ENCODE results near the gene HEY2.
"Not testable (repeated sequence)": the region's sequence is repeated elsewhere in the genome, so short reads cannot be mapped to it uniquely, and the experiment has no call there.

Gene HEY2

GRCh38 chr6:125753937-125754259 is 4.5 kb downstream of the HEY2 start:
- no peaks in the 10 kb centered on the region for H3K9me3 ChIP-seq (ENCODE audit: low read length)
- H3K27ac ChIP-seq (ENCODE audit: low read depth, low read length), result no peak overlapping the region
- no peak overlapping the region for H3K4me3 ChIP-seq (ENCODE audit: low read depth in 1 of 2, low read length in 2 of 2)
- peaks cover 9% of the 10 kb centered on the region for H3K4me1 ChIP-seq (ENCODE audit: insufficient read depth, low read length)
- no peak overlapping the region for H3K9ac ChIP-seq (ENCODE audit: low read length)
- H3K27me3 ChIP-seq (ENCODE audit: control insufficient read depth in 1 of 2, insufficient read depth in 2 of 2, low read length in 2 of 2), result peaks cover 18 to 19% of the 10 kb centered on the region in 2 donors
- no peaks in the 10 kb centered on the region for H3K36me3 ChIP-seq (ENCODE audit: insufficient read depth, low read length)

GRCh38 chr6:125754566-125754965 is 5.1 kb downstream of the HEY2 start:
- peaks cover 9% of the 10 kb centered on the region for H3K4me1 ChIP-seq (ENCODE audit: insufficient read depth, low read length)
- no peak overlapping the region for H3K4me3 ChIP-seq (ENCODE audit: low read depth in 1 of 2, low read length in 2 of 2)

GRCh38 chr6:125759184-125759902 is 9.9 kb downstream of the HEY2 start:
- H3K4me3 ChIP-seq (ENCODE audit: low read depth in 1 of 2, low read length in 2 of 2), result no peak overlapping the region
- no peaks in the 10 kb centered on the region for H3K9me3 ChIP-seq (ENCODE audit: low read length)
- no peaks in the 10 kb centered on the region for H3K27me3 ChIP-seq (ENCODE audit: control insufficient read depth in 1 of 2, insufficient read depth in 2 of 2, low read length in 2 of 2)
- no peak overlapping the region for H3K27ac ChIP-seq (ENCODE audit: low read depth, low read length)
- H3K36me3 ChIP-seq (ENCODE audit: insufficient read depth, low read length), result no peaks in the 10 kb centered on the region
- H3K9ac ChIP-seq (ENCODE audit: low read length), result no peak overlapping the region
- H3K4me1 ChIP-seq (ENCODE audit: insufficient read depth, low read length), result no peaks in the 10 kb centered on the region

More at GRCh38 chr6:125754566-125754965, 5.1 kb downstream of the HEY2 start:
- H3K36me3 ChIP-seq (ENCODE audit: insufficient read depth, low read length), result no peaks in the 10 kb centered on the region
- no peaks in the 10 kb centered on the region for H3K9me3 ChIP-seq (ENCODE audit: low read length)
- H3K27ac ChIP-seq (ENCODE audit: low read depth, low read length), result no peak overlapping the region
- H3K27me3 ChIP-seq (ENCODE audit: control insufficient read depth in 1 of 2, insufficient read depth in 2 of 2, low read length in 2 of 2), result peaks cover 18 to 19% of the 10 kb centered on the region in 2 donors
- no peak overlapping the region for H3K9ac ChIP-seq (ENCODE audit: low read length)

GRCh38 chr6:125759959-125760457 is 10.6 kb downstream of the HEY2 start:
- no peak overlapping the region for H3K9ac ChIP-seq (ENCODE audit: low read length)
- H3K27me3 ChIP-seq (ENCODE audit: control insufficient read depth in 1 of 2, insufficient read depth in 2 of 2, low read length in 2 of 2), result no peaks in the 10 kb centered on the region
- no peak overlapping the region for H3K27ac ChIP-seq (ENCODE audit: low read depth, low read length)
- no peaks in the 10 kb centered on the region for H3K36me3 ChIP-seq (ENCODE audit: insufficient read depth, low read length)
- no peaks in the 10 kb centered on the region for H3K9me3 ChIP-seq (ENCODE audit: low read length)
- no peaks in the 10 kb centered on the region for H3K4me1 ChIP-seq (ENCODE audit: insufficient read depth, low read length)
- H3K4me3 ChIP-seq (ENCODE audit: low read depth in 1 of 2, low read length in 2 of 2), result no peak overlapping the region

GRCh38 chr6:125764121-125764671 is 14.8 kb downstream of the HEY2 start:
- Histone ChIP-seq H3K9ac (ENCODE audit: low read length) (no peak overlapping the region), H3K4me1 (ENCODE audit: insufficient read depth, low read length) (no peaks in the 10 kb centered on the region), H3K27me3 (ENCODE audit: control insufficient read depth in 1 of 2, insufficient read depth in 2 of 2, low read length in 2 of 2) (no peaks in the 10 kb centered on the region), H3K27ac (ENCODE audit: low read depth, low read length) (no peak overlapping the region), H3K4me3 (ENCODE audit: low read depth in 1 of 2, low read length in 2 of 2) (no peak overlapping the region), H3K36me3 (ENCODE audit: insufficient read depth, low read length) (no peaks in the 10 kb centered on the region), H3K9me3 (ENCODE audit: low read length) (no peaks in the 10 kb centered on the region)

GRCh38 chr6:125765944-125766343 is 16.5 kb downstream of the HEY2 start:
- no peaks in the 10 kb centered on the region for H3K27me3 ChIP-seq (ENCODE audit: control insufficient read depth in 1 of 2, insufficient read depth in 2 of 2, low read length in 2 of 2)
- no peaks in the 10 kb centered on the region for H3K36me3 ChIP-seq (ENCODE audit: insufficient read depth, low read length)
- H3K9ac ChIP-seq (ENCODE audit: low read length), result no peak overlapping the region
- H3K9me3 ChIP-seq (ENCODE audit: low read length), result no peaks in the 10 kb centered on the region
- no peak overlapping the region for H3K27ac ChIP-seq (ENCODE audit: low read depth, low read length)
- H3K4me1 ChIP-seq (ENCODE audit: insufficient read depth, low read length), result no peaks in the 10 kb centered on the region
- H3K4me3 ChIP-seq (ENCODE audit: low read depth in 1 of 2, low read length in 2 of 2), result no peak overlapping the region

GRCh38 chr6:125766641-125767040 is 17.2 kb downstream of the HEY2 start:
- Histone ChIP-seq H3K27ac (ENCODE audit: low read depth, low read length) (no peak overlapping the region), H3K27me3 (ENCODE audit: control insufficient read depth in 1 of 2, insufficient read depth in 2 of 2, low read length in 2 of 2) (no peaks in the 10 kb centered on the region), H3K4me1 (ENCODE audit: insufficient read depth, low read length) (no peaks in the 10 kb centered on the region), H3K9ac (ENCODE audit: low read length) (no peak overlapping the region), H3K36me3 (ENCODE audit: insufficient read depth, low read length) (no peaks in the 10 kb centered on the region), H3K4me3 (ENCODE audit: low read depth in 1 of 2, low read length in 2 of 2) (no peak overlapping the region), H3K9me3 (ENCODE audit: low read length) (no peaks in the 10 kb centered on the region)

- no peak overlapping the region for H3K9ac ChIP-seq (ENCODE audit: low read length)
- no peaks in the 10 kb centered on the region for H3K4me1 ChIP-seq (ENCODE audit: insufficient read depth, low read length)
- H3K4me3 ChIP-seq (ENCODE audit: low read depth in 1 of 2, low read length in 2 of 2), result no peak overlapping the region
- no peaks in the 10 kb centered on the region for H3K9me3 ChIP-seq (ENCODE audit: low read length)
- no peaks in the 10 kb centered on the region for H3K36me3 ChIP-seq (ENCODE audit: insufficient read depth, low read length)
- H3K27ac ChIP-seq (ENCODE audit: low read depth, low read length), result no peak overlapping the region
- no peaks in the 10 kb centered on the region for H3K27me3 ChIP-seq (ENCODE audit: control insufficient read depth in 1 of 2, insufficient read depth in 2 of 2, low read length in 2 of 2)
Measured at GRCh38 chr6:125769147-125769783, 19.8 kb downstream of the HEY2 start.

- no peak overlapping the region for H3K27ac ChIP-seq (ENCODE audit: low read depth, low read length)
- H3K9ac ChIP-seq (ENCODE audit: low read length), result no peak overlapping the region
Measured at GRCh38 chr6:125773387-125774341, 24.2 kb downstream of the HEY2 start.

GRCh38 chr6:125776107-125776826 is 26.8 kb downstream of the HEY2 start:
- H3K9me3 ChIP-seq (ENCODE audit: low read length); H3K36me3 ChIP-seq (ENCODE audit: insufficient read depth, low read length); H3K27me3 ChIP-seq (ENCODE audit: control insufficient read depth in 1 of 2, insufficient read depth in 2 of 2, low read length in 2 of 2); H3K9ac ChIP-seq (ENCODE audit: low read length); H3K4me1 ChIP-seq (ENCODE audit: insufficient read depth, low read length); H3K27ac ChIP-seq (ENCODE audit: low read depth, low read length); H3K4me3 ChIP-seq (ENCODE audit: low read depth in 1 of 2, low read length in 2 of 2): not testable (repeated sequence)

More at GRCh38 chr6:125773387-125774341, 24.2 kb downstream of the HEY2 start:
- Histone ChIP-seq H3K4me3 (ENCODE audit: low read depth in 1 of 2, low read length in 2 of 2) (no peak overlapping the region), H3K36me3 (ENCODE audit: insufficient read depth, low read length) (no peaks in the 10 kb centered on the region), H3K4me1 (ENCODE audit: insufficient read depth, low read length) (no peaks in the 10 kb centered on the region), H3K27me3 (ENCODE audit: control insufficient read depth in 1 of 2, insufficient read depth in 2 of 2, low read length in 2 of 2) (no peaks in the 10 kb centered on the region), H3K9me3 (ENCODE audit: low read length) (no peaks in the 10 kb centered on the region)
